NCI-H226 (cell line): Measurements from ENCODE around the gene PIK3C2G.

Source experiments
- DNase-seq: peaks from one replicate; pipeline ENCODE4 v3.0.0-alpha.2; 2015

The PIK3C2G gene

DNA sequence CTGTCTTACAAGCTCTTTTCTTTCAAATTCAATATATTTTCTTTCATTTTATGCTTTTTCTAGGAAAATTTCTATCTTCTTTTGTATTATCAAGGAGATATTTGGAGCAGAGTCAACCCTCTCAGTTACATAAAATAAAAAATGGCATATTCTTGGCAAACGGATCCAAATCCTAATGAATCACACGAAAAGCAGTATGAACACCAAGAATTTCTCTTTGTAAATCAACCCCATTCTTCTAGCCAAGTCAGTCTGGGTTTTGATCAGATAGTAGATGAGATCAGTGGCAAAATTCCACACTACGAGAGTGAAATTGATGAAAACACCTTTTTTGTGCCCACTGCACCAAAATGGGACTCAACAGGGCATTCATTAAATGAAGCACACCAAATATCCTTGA, 20.6 kb downstream of the PIK3C2G start:
- no peak for DNase-seq

DNA sequence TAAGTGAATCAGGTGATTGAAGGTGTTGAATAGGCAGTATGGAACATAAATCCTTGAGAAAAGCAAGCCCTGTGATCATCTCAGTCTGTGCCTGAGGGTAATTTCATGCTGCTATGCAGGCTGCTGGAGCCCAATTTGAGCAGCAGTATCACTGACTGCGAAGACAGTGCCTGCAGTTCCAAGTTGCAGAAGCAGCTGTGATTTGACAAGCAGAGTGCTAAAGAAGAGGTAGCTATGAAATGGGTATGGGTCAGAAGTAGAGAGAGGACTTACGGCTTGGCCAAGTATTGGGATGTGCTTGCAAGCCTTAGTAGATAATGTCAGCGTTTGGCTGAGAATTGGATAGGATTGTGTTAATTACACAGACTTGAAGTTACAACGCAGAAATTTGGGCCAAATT, 22.5 kb downstream of the PIK3C2G start:
- no peak for DNase-seq

DNA sequence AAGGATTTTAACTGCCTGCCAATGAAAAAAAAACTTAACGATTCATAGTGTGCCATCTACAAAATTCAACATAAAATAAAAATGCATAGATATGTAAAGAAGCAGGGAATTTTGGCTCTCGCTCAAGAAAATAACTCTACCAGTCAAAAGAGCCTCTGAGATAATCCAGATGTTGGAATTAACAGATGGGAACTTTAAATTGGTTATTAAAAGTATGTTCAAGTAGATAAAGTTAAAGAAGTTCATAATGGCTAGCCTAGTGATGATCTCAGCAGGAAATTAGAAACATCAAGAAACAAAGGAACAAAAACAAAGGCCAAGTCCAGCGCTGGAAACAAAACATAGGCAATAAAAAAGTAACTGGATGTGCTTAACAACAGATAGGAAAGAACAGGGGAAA, 23.1 kb downstream of the PIK3C2G start:
- no peak for DNase-seq

DNA sequence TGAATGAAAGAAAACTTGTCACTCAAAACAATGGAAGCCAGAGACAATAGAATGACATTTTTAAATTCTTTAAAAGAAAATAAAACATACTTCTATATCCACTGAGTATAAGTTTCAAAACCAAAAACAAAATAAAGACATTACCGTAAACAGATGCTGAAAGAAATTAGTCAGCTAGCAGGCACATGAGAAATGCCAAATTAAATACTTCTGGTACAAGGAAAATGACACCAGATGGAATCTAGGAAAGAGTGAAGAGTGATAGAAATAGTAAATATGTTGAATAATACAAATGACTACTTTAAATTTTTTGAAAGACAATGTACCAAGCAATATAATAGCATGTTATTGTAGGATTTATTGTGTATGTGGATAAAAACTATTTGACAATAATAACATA, 23.8 kb downstream of the PIK3C2G start:
- no peak for DNase-seq

DNA sequence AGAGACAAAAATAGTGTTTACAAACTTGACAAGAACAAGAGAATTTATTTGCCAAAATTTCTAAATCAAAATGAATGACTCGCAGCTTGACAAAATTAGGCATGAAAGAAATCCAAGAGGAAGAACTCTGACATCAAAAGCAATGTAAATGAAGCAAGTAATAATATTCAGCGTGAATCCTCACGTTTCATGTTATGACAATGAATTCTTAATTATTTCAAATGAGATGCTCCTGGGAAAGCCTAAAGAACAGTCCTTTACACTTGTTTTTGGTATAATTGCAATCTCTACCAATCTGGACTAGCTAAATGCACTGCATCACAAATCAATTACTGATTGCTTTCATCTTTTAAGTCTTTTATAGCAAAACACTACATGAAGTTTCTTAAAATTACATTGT, 29.1 kb downstream of the PIK3C2G start:
- no peak for DNase-seq

DNA sequence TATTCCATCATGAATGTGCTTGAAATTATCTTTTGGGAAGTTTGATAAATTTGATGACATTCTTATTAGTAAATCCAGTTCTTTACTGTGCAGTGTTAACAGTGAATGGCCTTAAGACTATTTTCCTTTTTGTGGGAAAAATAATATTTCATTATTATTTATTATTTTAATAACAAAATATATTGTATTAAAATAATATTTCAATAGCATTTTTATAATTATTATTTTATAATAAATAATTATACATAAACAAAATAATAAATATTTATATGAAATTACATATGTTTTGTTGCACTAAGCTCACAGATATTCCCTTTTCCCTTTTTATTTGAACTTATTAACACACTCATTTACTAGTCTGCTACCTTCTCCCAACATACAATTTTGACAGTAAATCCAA, 33.6 kb downstream of the PIK3C2G start:
- no peak for DNase-seq

DNA sequence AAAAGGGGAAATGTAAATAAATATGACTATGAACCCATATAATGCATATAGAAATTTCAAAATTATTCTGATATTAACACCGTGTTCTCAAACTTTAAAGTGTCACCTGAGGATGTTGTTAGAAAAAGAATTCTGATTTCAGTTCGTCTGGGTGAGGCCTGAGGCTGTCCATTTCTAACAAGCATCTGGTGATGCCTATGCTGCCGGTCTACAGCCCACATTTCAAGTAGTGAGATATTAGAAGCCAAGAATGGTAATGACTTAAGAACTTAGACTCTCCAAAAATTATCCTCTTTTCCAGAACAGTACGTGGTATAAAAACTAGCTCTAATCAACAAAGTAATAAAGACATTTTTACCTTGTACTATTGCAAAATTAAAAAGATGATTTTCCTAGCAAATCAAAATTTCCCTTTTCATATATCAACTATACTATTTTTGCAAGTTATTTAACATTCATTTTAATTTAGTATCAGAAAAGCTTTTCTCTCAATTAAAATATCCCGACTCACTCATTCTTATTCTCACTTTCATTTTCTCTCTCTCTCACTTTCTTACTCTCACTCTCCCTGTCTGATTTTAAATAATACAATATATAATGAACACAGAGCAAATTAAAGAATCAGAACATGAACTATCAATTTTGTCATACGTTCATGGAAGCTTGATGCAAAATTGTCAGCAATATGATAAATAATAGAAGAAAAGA, 35.0 kb downstream of the PIK3C2G start:
- DNase-seq: no peak

DNA sequence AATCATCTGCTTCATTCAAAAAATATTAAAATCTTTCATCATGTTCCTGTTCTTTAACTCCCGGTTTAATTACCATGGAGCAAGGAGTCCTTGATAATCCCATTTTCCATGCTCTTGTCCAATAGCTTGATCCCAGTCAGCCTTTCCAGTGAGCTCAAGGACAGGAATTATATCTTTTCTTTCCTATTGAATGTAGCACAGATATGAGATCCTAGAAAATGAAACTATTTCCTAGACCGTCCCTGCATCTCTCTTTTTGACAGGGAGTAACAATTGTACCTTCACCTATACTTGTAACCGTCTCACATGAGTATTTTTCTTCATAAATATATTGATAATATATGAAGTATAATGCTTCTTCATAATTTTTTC, 35.6 kb downstream of the PIK3C2G start:
- no peak for DNase-seq

DNA sequence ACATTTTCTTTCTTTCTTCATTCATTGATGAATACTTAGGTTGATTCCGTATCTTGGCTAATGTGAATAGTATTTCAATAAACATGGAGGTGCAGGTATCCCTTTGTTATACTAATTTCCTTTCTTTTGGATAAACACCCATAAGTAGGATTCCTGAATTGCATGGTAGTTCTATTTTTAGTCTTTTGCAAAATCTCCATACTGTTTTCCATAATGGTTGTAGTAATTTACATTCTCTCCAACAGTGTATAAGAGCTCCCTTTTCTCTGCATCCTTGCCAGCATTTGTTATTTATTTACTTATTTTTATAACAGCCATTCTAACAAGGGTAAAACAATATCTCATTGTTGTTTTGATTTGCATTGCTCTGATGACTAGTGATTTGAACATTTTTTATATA, 36.6 kb downstream of the PIK3C2G start:
- no peak for DNase-seq

DNA sequence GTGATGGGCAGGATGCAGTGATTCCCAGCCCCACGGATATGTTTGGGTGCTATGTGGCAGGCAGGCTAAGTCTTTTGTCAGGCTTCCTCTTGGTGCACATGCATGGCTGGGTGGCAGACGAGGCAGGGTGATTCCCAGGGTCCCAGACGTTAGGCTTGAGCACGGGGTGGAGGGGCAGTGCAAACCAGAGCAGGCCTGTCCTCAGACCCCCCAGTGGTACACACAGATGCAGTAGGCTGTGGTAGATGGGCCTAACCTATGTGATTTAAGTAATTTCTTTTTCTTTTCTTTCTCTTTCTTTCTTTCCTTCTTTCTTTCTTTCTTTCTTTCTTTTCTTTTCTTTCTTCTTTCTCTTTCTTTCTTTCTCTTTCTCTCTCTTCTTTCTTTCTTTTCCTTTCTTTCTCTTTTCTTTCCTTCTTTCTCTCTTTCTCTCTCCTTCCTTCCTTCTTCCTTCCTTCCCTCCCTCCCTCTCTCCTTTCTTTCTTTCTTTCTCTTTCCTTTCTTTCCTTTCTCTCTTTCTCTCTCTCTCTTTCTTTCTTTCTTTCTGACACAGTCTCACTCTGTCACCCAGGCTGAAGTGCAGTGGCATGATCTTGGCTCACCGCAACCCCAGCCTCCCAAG, 41.6 kb downstream of the PIK3C2G start:
- no peak for DNase-seq

DNA sequence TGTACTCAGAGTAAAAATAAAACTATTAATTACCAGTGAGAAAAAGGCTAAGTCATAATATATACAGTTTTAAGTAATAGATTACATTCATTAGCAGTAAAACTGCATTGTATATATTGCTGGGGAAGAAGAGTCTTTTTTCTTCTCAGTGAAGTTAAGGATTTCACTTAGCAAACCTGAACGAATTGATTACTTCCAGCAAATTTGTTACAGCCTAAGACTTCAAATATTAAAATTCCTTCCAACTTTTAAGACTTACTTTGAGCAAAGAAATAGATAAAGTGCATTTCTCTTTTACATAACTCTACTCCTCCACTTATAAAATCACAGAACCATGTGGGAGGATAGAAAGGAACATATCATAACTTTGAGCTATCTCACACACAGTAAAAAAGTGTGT, 43.3 kb downstream of the PIK3C2G start:
- no peak for DNase-seq

DNA sequence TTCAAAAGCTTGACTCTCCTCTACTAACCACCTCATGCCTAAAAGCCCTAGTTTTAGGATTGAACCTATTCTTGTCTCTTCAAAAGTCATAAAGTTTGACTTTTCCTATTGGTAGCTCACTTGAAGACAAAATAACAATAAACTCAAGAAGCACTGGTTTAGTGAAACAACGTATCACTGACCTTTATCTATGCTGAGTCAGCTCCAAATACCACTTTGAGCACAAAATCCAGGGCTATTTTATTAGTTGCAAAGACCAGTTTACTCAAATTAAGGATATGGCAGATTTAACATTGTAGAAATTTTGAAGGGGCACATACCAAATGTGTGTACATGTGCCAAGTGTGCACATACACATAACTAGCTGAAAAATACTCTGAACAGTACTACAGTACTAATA, 45.0 kb downstream of the PIK3C2G start:
- no peak for DNase-seq

DNA sequence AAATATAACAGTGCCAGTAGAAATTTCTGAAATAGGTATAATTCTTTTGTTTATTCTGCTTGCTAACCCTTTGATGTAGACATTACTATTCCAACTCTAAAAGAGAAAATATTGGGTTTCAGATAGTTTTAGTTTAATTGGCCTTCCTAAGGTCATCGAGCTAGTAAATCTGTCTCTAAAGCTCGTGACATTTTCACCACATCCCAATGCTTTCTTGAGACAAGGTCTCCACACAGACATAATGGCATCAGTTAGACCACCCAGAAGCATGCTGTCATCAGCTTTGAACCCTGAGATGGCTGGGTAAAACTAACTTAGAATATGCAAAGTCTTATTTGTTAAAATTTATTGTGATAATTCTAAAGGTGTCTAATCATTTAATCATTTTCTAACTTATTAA, 52.0 kb downstream of the PIK3C2G start:
- DNase-seq: no peak

DNA sequence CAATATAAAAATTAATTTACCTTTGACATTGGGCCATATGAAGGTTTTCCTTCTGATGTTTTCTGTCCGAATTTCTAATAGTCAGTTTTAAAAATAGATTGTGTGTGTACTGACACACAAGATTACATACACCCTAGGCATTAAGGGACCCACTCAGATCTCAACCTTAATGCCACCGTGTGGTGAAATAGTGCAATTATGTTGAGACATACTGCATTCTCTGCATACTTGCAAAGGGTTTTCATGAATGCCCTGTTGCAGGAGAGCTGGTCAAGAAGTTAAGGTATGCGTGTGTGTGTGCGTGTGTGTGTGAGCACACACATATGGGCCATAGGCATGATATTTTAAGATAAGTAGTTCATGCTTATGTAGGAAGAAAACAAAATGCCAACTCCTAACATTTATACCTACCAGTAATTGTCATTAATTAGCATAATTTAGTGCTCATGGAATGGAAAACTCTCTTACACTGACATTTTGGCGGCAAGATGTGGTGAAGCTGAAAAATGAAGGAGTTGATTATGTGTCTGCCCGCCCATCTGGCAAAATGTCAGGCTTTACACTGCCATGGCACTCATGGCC, 58.8 kb downstream of the PIK3C2G start:
- peak; percentile 89 for DNase-seq

DNA sequence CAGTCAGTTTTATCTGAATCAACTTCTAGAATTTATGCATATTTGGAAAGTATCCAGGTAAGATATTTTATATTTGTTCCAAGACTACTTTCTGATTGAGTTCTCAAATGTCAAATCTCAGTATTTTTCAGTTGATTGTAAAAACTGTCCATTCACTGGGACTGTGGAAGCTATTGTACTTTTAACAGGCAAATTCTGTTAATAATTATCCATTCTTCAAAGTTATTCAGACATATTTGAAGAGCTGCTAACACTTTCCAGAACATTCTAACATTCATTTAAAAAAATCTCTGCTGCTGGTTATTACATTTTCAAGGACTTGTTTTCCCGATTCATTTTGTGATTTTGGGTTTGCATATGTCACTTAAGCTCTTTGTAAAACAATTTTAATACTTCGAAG, 59.7 kb downstream of the PIK3C2G start:
- DNase-seq: no peak

DNA sequence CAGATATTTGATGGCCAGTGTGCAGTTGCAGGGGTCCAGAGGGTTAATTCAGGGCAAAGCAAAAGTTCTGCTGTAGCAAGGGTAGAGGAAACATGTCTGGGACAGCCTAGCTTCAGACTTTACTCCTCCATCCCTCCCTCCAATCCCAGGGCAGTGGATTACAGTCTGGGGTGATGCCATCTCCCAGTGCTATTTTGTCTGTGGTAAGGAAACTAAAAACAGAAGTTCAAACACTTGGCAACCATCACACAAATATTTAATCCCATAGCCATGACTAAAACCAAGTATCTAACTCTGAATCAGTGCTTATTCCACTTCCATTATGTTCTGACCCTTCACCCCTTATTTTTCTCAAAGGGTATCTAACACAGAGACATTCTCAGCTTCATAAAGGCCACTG, 61.8 kb downstream of the PIK3C2G start:
- peak; percentile 8 for DNase-seq

DNA sequence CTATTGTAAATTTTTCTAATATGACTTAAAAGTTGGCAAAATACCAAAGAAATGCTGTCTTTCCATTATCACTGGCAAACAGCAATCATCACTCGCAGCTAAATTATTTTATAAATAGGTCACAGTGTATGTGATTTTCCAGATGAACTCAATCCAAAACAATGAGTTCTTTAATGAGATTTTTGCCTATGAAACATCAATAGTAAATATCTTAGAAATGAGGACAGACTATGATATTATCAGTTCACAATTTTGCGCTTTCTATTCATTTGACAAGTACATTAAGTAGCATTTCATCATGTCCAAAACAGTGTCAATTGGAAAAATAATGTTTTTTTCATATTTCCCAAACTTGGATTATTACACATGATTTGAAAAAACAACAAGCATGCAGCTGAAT, 65.7 kb downstream of the PIK3C2G start:
- no peak for DNase-seq

DNA sequence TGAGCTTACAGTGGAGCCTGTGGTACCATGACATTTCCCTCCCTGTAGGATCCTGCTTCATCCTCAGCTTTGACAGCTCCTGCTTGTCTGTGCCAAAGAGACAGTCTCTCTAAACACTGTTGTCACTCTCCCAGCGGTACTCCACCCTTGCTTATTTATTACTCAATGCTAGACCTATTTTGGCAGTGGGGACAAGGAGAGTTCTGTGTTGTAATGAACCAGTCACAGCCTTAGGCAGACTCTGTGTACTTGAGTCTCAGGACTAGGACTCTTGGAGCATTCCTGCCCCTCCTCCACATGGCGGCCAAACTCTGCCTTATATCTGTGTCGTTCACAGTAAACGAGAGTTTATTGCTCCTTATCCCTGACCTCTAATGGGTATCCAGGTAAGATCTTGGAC, 70.9 kb downstream of the PIK3C2G start:
- no peak for DNase-seq

DNA sequence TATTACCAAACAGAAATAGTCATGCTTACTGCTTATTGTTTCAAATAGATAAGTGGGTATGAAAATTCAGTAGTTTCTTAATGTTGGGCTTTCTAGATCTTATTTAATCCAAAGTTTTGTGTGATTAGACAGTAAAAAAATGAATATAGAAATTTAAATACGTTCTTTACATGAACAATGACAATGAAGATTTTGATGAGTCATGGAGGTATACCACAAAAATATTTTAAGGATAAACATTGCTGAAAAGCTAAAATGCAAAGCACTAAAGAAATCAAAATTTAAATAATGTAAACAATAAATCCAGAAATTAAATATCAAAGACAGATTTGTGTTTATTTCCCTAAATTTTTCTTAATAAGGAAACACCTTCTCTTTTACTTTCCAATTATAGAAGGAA, 78.3 kb downstream of the PIK3C2G start:
- no peak for DNase-seq

DNA sequence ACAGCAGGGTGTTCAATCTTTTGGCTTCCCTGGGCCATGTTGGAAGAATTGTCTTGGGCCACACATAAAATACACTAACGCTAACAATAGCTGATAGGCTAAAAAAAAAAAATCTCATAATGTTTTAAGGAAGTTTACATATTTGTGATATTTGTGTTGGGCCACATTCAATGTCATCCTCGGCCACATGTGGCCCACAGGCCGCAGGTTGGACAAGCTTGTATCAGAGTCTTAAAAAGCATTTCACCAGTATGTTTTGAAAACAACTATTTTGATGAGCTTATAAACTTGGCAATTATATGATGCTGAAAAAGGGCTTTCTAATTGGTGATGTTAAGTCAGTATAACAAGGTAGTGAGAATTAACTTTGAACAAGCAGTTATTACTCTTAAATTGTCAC, 78.9 kb downstream of the PIK3C2G start:
- DNase-seq: no peak

DNA sequence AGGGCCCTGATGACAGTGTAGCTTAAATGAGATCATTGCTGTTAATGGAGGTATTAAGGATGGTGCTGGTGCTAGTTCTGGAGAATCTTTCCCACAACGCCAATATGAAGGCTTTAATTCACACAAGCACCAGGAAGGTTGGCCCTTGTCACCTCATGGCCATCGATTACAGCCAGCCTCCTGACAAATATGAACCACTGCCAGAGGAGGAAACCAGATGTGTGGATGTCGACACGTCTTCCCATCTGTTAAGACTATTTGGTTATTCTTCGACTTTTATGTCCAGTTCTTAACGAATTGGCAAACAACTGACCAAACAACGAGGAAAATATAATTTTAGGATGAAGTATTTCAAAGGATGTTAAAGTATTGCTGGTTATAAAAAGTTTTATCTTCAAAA, 79.5 kb downstream of the PIK3C2G start:
- no peak for DNase-seq

DNA sequence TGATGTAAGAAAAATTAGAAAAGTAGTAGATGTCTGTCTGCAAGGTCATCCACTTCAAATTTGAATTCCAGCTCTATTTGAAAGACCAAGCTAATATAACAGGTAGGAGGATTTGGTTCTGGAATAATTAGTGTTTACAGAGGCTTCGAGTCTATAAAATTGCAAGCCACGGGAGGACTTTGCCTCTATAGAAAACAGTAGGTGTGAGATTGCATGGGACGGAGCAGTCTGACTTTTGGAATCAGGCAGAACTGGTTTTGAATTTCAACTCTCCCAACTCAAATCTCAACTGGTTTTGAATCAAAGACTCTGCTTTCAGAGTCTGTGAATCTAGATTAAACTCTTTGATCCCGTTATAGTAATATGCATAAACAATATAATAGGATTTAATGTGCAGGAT, 82.4 kb downstream of the PIK3C2G start:
- DNase-seq: no peak

DNA sequence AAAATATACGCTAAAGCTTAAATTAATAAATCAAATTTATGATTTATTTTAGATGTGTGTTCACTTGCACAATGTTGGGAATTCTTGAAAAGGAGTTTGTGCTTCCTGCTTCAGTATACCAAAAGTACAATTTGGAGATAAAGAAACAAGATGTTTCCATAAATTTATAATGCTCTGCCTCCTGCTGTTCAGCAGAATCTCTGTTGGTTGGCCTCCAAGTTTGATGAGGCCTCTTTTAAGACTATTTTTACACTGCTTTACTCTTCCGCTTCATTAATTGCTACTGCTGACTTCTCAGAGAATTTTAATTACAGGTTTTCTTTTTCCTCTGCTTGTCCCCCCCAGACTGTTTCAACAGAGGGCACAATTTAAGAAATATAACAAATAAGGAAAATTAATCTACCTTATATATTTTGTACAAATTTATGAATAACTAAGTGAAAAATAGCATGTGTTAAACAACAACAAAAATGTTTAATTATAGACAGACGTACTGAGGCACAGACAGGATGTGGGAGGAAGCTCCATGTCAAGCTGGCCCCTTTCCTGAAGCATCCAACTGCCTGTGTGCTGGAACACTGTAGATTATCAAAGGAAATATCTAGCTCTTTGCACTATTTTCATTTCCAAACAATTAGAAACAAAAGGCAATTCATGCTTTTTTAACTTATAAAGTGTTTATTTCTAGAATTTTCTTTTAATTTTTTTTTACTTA, 83.9 kb downstream of the PIK3C2G start:
- DNase-seq: no peak

DNA sequence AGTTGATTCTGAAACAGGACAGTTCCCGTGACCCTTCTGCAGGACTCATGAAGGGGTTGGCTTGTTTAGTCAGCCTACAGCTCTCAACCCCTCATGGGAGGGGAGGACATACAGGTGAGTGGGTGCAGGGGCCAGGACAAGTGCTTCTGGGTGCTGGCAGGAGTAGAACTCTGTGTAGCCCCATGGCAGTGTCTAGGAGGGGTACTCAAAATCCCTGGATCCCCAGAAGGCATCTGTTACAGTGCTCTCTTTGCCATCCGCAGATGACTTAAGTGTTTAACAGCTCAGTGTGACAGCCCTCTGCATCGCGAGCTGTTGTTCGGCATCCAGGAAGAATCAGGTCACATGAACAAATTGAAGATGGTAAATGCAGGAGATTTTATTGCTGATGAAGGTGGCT, 91.0 kb downstream of the PIK3C2G start:
- DNase-seq: no peak
